Measurements from ENCODE around the gene LTBP2. TPM values are rescaled to one million over a fixed set of nuclear protein-coding genes. Genes with fewer than 3 reads are reported as not detected.

LTBP2 gene
- total RNA-seq, 2 experiments from 2014 or later, result 0.04 to 0.05 TPM

DNA sequence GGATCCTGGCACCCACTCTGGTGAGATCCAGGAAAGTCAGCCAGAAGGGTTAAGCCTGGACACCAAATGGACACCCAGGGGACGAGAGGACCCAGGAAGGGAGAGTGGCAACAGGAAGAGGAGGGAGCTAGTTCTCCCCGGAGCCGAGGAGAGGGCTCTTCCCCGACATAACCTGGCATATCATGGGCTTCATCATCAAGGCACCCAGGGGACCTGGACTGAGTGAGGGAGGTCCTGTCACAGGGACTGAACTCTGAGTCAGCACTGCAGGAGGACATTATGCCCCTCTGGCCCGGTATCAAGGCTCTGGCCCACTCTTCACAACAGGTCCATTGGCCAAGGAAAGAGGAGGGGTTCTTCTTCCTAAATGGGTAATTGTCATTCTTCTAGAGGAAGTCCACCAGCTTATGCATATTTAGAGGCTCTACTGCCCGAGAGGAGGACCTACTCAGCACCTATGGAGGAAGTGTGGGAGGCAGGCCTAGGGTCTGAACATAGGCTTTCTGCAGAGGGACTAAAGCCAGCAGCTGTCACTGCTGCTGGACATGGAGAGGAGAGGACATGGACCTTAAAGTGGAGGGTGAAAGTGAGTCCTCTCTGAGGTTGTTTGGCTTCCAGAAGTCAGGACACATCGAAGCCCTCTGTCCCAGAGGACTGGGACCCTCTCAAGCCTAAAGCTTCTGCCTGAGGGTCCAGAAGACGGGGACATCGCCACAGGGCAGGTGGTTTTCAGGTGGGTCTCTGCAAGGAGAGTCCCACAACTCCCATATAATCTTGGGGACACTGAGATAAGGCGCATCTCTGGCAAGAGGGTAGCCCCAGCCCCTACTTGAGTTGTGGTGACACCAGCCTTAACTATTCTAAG, 99.8 kb downstream of the LTBP2 start:
- ChIA-PET CTCF (no interaction called here), POLR2A (interaction anchor here (0.6 kb wide), 2 partner anchors 10 to 42 kb away, joined by 3 read pairs; no protein-coding TSS in a partner anchor)
- H3K27me3 Mint-ChIP-seq, result peaks cover 19% of the 10 kb centered on the region
- H3K4me3 Mint-ChIP-seq, result no peak overlapping the region
- DNase-seq (no peak), ATAC-seq (no peak)
- H3K9me3 Mint-ChIP-seq, result no peaks in the 10 kb centered on the region
- intact Hi-C loops (cut with micrococcal nuclease), result no loop called here
- peaks cover 7% of the 10 kb centered on the region for H3K4me1 Mint-ChIP-seq (ENCODE audit: low read depth)
- H3K27ac Mint-ChIP-seq, result no peak overlapping the region
- TF ChIP-seq, protein P1, sequence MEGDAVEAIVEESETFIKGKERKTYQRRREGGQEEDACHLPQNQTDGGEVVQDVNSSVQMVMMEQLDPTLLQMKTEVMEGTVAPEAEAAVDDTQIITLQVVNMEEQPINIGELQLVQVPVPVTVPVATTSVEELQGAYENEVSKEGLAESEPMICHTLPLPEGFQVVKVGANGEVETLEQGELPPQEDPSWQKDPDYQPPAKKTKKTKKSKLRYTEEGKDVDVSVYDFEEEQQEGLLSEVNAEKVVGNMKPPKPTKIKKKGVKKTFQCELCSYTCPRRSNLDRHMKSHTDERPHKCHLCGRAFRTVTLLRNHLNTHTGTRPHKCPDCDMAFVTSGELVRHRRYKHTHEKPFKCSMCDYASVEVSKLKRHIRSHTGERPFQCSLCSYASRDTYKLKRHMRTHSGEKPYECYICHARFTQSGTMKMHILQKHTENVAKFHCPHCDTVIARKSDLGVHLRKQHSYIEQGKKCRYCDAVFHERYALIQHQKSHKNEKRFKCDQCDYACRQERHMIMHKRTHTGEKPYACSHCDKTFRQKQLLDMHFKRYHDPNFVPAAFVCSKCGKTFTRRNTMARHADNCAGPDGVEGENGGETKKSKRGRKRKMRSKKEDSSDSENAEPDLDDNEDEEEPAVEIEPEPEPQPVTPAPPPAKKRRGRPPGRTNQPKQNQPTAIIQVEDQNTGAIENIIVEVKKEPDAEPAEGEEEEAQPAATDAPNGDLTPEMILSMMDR (IDR thresholded peaks at IDR 0.05), result no peak
- H3K36me3 Mint-ChIP-seq (ENCODE audit: low read depth), result no peaks in the 10 kb centered on the region

DNA sequence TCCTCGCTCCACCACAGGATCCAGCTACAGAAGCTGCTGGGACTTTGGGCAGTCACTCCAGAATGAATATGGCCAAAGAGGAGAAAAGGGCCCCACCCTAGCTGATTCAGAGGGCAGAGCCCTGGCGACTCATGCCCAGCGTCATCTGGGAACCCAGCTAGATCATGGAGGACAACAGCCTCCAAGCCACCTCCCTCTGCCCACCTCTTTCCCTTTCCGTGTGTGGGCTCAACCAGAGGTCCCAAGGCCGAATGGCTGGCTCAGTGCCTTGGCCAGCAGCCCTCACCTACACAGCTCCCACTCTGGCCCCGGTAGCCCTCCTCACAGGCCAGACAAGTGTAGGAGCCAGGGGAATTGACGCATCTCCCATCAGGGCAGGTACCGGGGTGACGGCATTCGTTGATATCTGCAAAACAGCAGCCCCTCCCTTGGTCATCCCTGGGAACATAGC, 101.1 kb downstream of the LTBP2 start:
- H3K36me3 Mint-ChIP-seq (ENCODE audit: low read depth), result no peaks in the 10 kb centered on the region
- TF ChIP-seq, protein P1 (IDR thresholded peaks at IDR 0.05), result no peak

DNA sequence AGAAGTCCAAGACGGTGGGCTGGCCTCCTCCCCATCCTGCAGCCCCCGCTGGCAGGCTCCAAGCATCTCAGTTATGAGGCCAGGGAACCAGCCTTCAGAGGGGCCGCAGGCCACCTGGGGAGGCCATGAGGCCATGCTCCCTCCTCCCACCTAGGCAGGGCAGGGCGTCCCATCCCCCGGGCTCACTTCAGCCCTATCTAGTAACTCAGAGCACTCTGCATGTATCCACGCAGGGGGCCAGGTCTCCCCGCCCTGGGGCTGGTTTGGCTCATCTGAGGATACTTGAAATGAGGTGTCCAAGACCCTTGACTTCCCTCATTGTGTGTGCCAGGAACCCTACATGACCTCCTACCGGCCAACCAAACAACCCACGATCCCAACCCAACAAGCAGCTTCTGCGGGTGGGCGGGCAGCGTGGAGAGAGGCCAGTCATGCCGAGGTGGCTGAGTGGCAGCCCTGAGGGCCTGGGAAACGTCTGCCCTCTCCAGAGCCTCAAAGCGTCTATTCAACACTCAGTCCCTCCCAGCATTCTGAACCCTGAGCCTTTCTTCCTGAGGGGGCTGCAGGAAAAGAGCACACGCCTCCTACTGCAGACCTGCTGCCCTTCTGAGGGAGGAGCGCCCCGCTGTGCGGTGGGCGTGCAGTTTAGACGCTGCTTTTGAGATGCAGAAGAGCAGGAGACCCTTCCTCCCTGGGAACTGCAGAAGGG, 101.7 kb downstream of the LTBP2 start:
- ATAC-seq, result no peak
- ChIA-PET POLR2A (no interaction called here), CTCF (no interaction called here)
- no peaks in the 10 kb centered on the region for H3K36me3 Mint-ChIP-seq (ENCODE audit: low read depth)
- H3K4me1 Mint-ChIP-seq (ENCODE audit: low read depth), result peaks cover 7% of the 10 kb centered on the region
- H3K27me3 Mint-ChIP-seq, result peaks cover 11% of the 10 kb centered on the region
- intact Hi-C loops (cut with micrococcal nuclease), result no loop called here
- H3K9me3 Mint-ChIP-seq, result no peaks in the 10 kb centered on the region
- TF ChIP-seq, protein P1 (IDR thresholded peaks at IDR 0.05), result no peak
- no peak for DNase-seq
- H3K4me3 Mint-ChIP-seq, result no peak overlapping the region
- no peak overlapping the region for H3K27ac Mint-ChIP-seq

More for the DNA sequence above, 101.1 kb downstream of the LTBP2 start:
- ChIA-PET CTCF (interaction anchor here (0.5 kb wide), 1 partner anchor 186 kb away, joined by 3 read pairs; no protein-coding TSS in a partner anchor), POLR2A (no interaction called here)
- H3K4me3 Mint-ChIP-seq, result no peak overlapping the region
- intact Hi-C loops (cut with micrococcal nuclease), result no loop called here
- no peak overlapping the region for H3K27ac Mint-ChIP-seq
- H3K4me1 Mint-ChIP-seq (ENCODE audit: low read depth), result peaks cover 7% of the 10 kb centered on the region
- ATAC-seq (no peak), DNase-seq (no peak)
- no peaks in the 10 kb centered on the region for H3K9me3 Mint-ChIP-seq
- peaks cover 17% of the 10 kb centered on the region for H3K27me3 Mint-ChIP-seq

DNA sequence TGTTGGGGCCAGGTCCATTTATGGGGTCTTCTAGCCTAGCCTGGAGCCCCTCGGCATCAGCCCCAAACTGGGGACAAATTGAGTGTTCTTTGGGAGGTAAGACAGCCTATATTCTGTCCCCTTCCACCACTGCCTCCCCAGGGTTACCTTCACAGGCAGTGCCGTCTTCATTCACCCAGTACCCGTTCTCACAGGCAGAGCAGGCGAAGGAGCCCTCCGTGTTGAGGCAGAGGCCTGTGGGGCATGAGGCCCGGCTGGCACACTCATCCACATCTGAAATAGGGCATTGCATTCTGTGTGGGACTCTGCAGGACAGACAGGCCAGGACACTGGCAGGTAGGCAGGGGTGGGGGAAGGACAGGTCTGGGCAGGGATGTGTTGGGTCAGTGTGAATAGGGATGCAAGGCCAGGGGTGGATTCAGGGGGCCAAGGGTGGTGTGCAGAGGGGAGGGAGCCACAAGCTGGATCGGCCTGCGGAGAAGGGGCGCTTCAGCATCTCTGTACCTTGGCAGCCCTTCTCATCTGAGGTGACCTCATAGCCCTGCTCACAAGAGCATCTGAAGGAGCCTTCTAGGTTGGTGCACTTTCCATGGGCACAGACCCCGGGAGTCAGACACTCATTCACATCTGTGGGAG, 102.3 kb downstream of the LTBP2 start:
- peaks cover 8% of the 10 kb centered on the region for H3K27me3 Mint-ChIP-seq
- no peaks in the 10 kb centered on the region for H3K9me3 Mint-ChIP-seq
- TF ChIP-seq, protein P1 (IDR thresholded peaks at IDR 0.05), result no peak
- no peak overlapping the region for H3K4me3 Mint-ChIP-seq
- no peak overlapping the region for H3K27ac Mint-ChIP-seq
- ChIA-PET POLR2A (no interaction called here), CTCF (no interaction called here)
- peaks cover 5% of the 10 kb centered on the region for H3K4me1 Mint-ChIP-seq (ENCODE audit: low read depth)
- no peak for ATAC-seq
- no peaks in the 10 kb centered on the region for H3K36me3 Mint-ChIP-seq (ENCODE audit: low read depth)
- intact Hi-C loops (cut with micrococcal nuclease), result no loop called here
- no peak for DNase-seq
